PFSK-1 (cell line): ENCODE data around the gene PCED1B.

ENCODE experiments used
- FOXP2 ChIP-seq: optimal IDR thresholded peaks from 2 replicates; pipeline ENCODE3; 2011; ENCODE audit warnings: borderline replicate concordance, control low read depth, inconsistent platforms; ENCODE audit not compliant: insufficient read depth; ENCODE audit errors: extremely low read length, extremely low read depth
- POLR2AphosphoS5 ChIP-seq: IDR thresholded peaks from 2 replicates; pipeline ENCODE4 v1.6.1; 2012; ENCODE audit warnings: low read depth, mild to moderate bottlenecking, control low read depth, low read length, moderate library complexity
- SIN3A ChIP-seq: IDR thresholded peaks from 2 replicates; pipeline ENCODE4 v1.6.1; 2012; ENCODE audit warnings: mild to moderate bottlenecking, low read length, moderate library complexity, borderline replicate concordance; ENCODE audit not compliant: insufficient read depth
- TAF1 ChIP-seq: IDR thresholded peaks from 2 replicates; pipeline ENCODE4 v1.6.1; 2012; ENCODE audit warnings: low read length, control low read depth, borderline replicate concordance; ENCODE audit not compliant: insufficient read depth
- TF ChIP-seq, protein P1 (sequence below), 2 experiments: IDR thresholded peaks; 2 replicates each; pipeline versions ENCODE4 v1.6.1 to v1.8.0; 2011 to 2012; ENCODE audit warnings: low read depth in 2 of 2, low read length in 2 of 2, control low read depth in 1 of 2, inconsistent platforms in 1 of 2, mild to moderate bottlenecking in 1 of 2, moderate library complexity in 1 of 2; ENCODE audit not compliant: insufficient read depth in 1 of 2

The PCED1B gene

GRCh38 chr12:47078086-47078395 lies 1.4 kb upstream of the PCED1B start:
- TF ChIP-seq TAF1 (no peak), POLR2AphosphoS5 (no peak), SIN3A (no peak), FOXP2 (no peak)
- TF ChIP-seq, protein P1, sequence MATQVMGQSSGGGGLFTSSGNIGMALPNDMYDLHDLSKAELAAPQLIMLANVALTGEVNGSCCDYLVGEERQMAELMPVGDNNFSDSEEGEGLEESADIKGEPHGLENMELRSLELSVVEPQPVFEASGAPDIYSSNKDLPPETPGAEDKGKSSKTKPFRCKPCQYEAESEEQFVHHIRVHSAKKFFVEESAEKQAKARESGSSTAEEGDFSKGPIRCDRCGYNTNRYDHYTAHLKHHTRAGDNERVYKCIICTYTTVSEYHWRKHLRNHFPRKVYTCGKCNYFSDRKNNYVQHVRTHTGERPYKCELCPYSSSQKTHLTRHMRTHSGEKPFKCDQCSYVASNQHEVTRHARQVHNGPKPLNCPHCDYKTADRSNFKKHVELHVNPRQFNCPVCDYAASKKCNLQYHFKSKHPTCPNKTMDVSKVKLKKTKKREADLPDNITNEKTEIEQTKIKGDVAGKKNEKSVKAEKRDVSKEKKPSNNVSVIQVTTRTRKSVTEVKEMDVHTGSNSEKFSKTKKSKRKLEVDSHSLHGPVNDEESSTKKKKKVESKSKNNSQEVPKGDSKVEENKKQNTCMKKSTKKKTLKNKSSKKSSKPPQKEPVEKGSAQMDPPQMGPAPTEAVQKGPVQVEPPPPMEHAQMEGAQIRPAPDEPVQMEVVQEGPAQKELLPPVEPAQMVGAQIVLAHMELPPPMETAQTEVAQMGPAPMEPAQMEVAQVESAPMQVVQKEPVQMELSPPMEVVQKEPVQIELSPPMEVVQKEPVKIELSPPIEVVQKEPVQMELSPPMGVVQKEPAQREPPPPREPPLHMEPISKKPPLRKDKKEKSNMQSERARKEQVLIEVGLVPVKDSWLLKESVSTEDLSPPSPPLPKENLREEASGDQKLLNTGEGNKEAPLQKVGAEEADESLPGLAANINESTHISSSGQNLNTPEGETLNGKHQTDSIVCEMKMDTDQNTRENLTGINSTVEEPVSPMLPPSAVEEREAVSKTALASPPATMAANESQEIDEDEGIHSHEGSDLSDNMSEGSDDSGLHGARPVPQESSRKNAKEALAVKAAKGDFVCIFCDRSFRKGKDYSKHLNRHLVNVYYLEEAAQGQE (IDR thresholded peaks at IDR 0.05; ENCODE audit: insufficient read depth in 1 of 2, low read depth in 2 of 2, low read length in 2 of 2) = no peak

- TF ChIP-seq POLR2AphosphoS5 = no peak
- TF ChIP-seq SIN3A = no peak
- TF ChIP-seq, protein P1 (IDR thresholded peaks at IDR 0.05; ENCODE audit: insufficient read depth in 1 of 2, low read depth in 2 of 2, low read length in 2 of 2) = no peak
- TF ChIP-seq TAF1 = no peak
- TF ChIP-seq FOXP2 = no peak
Measured at GRCh38 chr12:47078733-47079467, 521 bp upstream of the PCED1B start.

GRCh38 chr12:47079981-47080724 lies 732 bp downstream of the PCED1B start:
- TF ChIP-seq POLR2AphosphoS5 (no peak; the same call in 1 of the 2 replicates), TAF1 (no peak), SIN3A (peak; percentile 87; the same call in 1 of the 2 replicates)

GRCh38 chr12:47080725-47081502 lies 1.5 kb downstream of the PCED1B start:
- TF ChIP-seq TAF1 (no peak), FOXP2 (peak; percentile 28)

GRCh38 chr12:47082283-47082682 lies 2.9 kb downstream of the PCED1B start:
- no peak for TF ChIP-seq SIN3A
- TF ChIP-seq FOXP2 = no peak
- TF ChIP-seq TAF1 = no peak
- TF ChIP-seq, protein P1 (IDR thresholded peaks at IDR 0.05; ENCODE audit: insufficient read depth in 1 of 2, low read depth in 2 of 2, low read length in 2 of 2) = no peak
- no peak for TF ChIP-seq POLR2AphosphoS5
